Sciatic nerve (tissue), 2 donors: ENCODE results near the gene C1QBP. TPM values are rescaled to one million over a fixed set of nuclear protein-coding genes. Genes with fewer than 3 reads are reported as not detected.

Experiments used
- ATAC-seq: fragments of 200-7000 bp; cut with Tn5 transposase; one replicate; pipeline ENCODE4 v1.9.1; 2020; ENCODE audit warnings: mild to moderate bottlenecking, moderate library complexity
- DNase-seq: peaks from one replicate; pipeline ENCODE4 v3.0.0-alpha.2; 2020; ENCODE audit warnings: low spot score
- intact Hi-C: fragments of 100-400 bp; cut with DNase I; formaldehyde crosslinking; loops from one replicate; pipeline ENCODE4 v1.14.2; 2022
- total RNA-seq: library from RNA; stranded (reverse); fragmentation: NEBNext Ultra II Directional; extraction: Animal tissue kit (Norgen Biotek cat#: 25700); gene quantifications from one replicate; pipeline ENCODE4 v1.2.1, GENCODE V29; 2021
- donor health status: DM: no; HTN: no; CAD: no.
- donor health status: DM: no; HTN: no; CAD: no.

Gene C1QBP
- total RNA-seq, 1 donor from 2014 or later, result 46.6 TPM

- no peak for ATAC-seq
- intact Hi-C loops, result no loop called here
- DNase-seq, result no peak
Observed at GRCh38 chr17:5399767-5400166, 39.2 kb downstream of the C1QBP start.

- ATAC-seq, result no peak
- intact Hi-C loops, result no loop called here
Observed at GRCh38 chr17:5396612-5397011, 42.3 kb downstream of the C1QBP start.

GRCh38 chr17:5391678-5392077 lies 47.3 kb downstream of the C1QBP start:
- intact Hi-C loops, result no loop called here
- DNase-seq (no peak), ATAC-seq (no peak)

More at GRCh38 chr17:5396612-5397011, 42.3 kb downstream of the C1QBP start:
- no peak for DNase-seq

Other genes starting within 250 kb of the C1QBP start
- 16.5 TPM for gene ZNF594, start 247.3 kb downstream of the C1QBP start, total RNA-seq
- gene SCIMP, start 204.3 kb downstream of the C1QBP start, total RNA-seq, result 4.9 TPM
- gene RABEP1, start 156.9 kb downstream of the C1QBP start, total RNA-seq, result 49.1 TPM
- 55.8 TPM for gene NUP88, start 19.5 kb downstream of the C1QBP start, total RNA-seq
- gene RPAIN, start 19.0 kb downstream of the C1QBP start, total RNA-seq, result 32.5 TPM
- 11.1 TPM for gene DHX33, start 29.8 kb upstream of the C1QBP start, total RNA-seq
- gene DERL2, start 47.0 kb upstream of the C1QBP start, total RNA-seq, result 55.1 TPM
- gene MIS12, start 47.4 kb upstream of the C1QBP start, total RNA-seq, result 15.0 TPM
- 51.4 TPM for gene NLRP1, start 145.4 kb upstream of the C1QBP start, total RNA-seq